Keratinocyte (primary cell): ENCODE results near the gene CTRB2.

Experiments used
- CTCF ChIP-seq, 3 experiments: IDR thresholded peaks in 1 of 3; conservative IDR thresholded peaks in 1 of 3; optimal IDR thresholded peaks in 1 of 3; 2 replicates in 2 of 3; 3 replicates in 1 of 3; pipeline versions ENCODE3 to v1.5.1; 2011; ENCODE audit warnings: low read length in 3 of 3, mild to moderate bottlenecking in 3 of 3, moderate library complexity in 2 of 3, control low read depth in 1 of 3, inconsistent platforms in 1 of 3; ENCODE audit not compliant: insufficient read depth in 2 of 3; ENCODE audit errors: extremely low read depth in 1 of 3
- EZH2 ChIP-seq: IDR thresholded peaks from one replicate; pipeline ENCODE4 v1.6.1; 2012; ENCODE audit warnings: inconsistent platforms, mild to moderate bottlenecking, low read length, moderate library complexity

GRCh38 chr16:75207831-75208230 is 870 bp upstream of the CTRB2 start:
- TF ChIP-seq CTCF (optimal IDR thresholded peaks at IDR 0.05 in 1 of 3, IDR thresholded peaks at IDR 0.05 in 1 of 3, conservative IDR thresholded peaks at IDR 0.05 in 1 of 3; ENCODE audit: extremely low read depth in 1 of 3, insufficient read depth in 2 of 3, low read length in 3 of 3), result no peak
- no peak for TF ChIP-seq EZH2
